Measurements from ENCODE around the gene VPS37C. TPM values are rescaled to one million over a fixed set of nuclear protein-coding genes. Genes with fewer than 3 reads are reported as not detected.

The VPS37C gene
- total RNA-seq, 1 experiment from 2014 or later, result 19.0 TPM

DNA sequence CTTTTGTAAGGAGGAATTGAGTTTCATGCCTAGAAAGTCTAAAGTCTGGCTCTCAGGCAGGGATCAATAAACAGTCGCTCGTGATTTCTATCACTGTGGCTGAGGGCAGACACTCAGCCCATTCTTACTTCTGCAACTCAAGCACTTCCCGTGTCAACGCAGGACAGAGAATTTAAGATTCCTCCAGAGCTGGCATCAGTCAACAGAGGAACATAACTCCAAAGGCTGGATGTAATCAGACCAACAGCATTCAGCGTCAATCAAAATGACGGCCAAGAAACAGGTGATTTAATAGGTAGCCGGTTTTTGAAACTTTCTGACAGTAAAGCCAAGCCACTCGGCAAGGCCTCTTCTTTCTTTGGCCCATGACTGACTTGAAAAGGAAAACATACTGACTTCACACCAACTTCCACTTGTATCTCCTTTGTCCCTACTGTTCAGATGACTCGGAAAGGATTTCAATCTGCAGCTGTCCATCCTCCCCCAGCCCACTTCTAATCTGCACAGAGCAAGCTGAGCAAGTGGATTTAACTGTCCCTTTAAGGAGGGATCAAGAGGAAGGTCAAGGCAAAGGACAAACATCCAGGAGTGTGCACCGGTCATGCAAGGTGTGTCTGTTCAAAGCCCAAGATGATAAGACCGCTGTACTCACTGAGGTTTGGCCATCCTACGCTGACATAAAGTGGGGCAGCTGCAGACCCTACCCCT lies 9.5 kb downstream of the VPS37C start:
- H2BK20ac ChIP-seq (ENCODE audit: low read depth, low read length, poor library complexity, severe bottlenecking), result no peak overlapping the region
- H3K79me1 ChIP-seq (ENCODE audit: insufficient read depth, low read depth, low read length, poor library complexity, severe bottlenecking), result peaks cover 3% of the 10 kb centered on the region
- H3K27ac Mint-ChIP-seq, result no peak overlapping the region; a peak in 2 of 7 replicates
- H3K23me2 ChIP-seq (ENCODE audit: insufficient read length, low read depth, low read length, poor library complexity, severe bottlenecking), result no peaks in the 10 kb centered on the region
- no peak overlapping the region for H3K9ac ChIP-seq (ENCODE audit: extremely low read depth, insufficient read length, low read length)
- H3K4me1 ChIP-seq (ENCODE audit: insufficient read depth, low read length), result no peaks in the 10 kb centered on the region
- no peak for DNase-seq
- no peak overlapping the region for H3K27ac ChIP-seq (ENCODE audit: insufficient read length, low read depth, low read length)
- H3K36me3 Mint-ChIP-seq (ENCODE audit: insufficient read depth in 1 of 3, low read depth in 3 of 3), result peaks cover 7 to 20% (median 17%) of the 10 kb centered on the region in 3 experiments
- no peak overlapping the region for H4K8ac ChIP-seq (replicated peaks; ENCODE audit: insufficient read length, low read depth, low read length)
- no peak overlapping the region for H2BK120ac ChIP-seq (ENCODE audit: low read depth, low read length, poor library complexity, severe bottlenecking)
- H3K4ac ChIP-seq (ENCODE audit: low read depth, low read length), result no peak overlapping the region
- no peak overlapping the region for H4K91ac ChIP-seq (ENCODE audit: insufficient read length, low read depth, low read length)
- no peaks in the 10 kb centered on the region for H3K27me3 Mint-ChIP-seq (ENCODE audit: low read depth)
- no peak overlapping the region for H2BK15ac ChIP-seq (ENCODE audit: low read depth, low read length)
- no peak overlapping the region for H2BK12ac ChIP-seq (ENCODE audit: insufficient read length, low read depth, low read length)
- H2BK5ac ChIP-seq (ENCODE audit: insufficient read length, low read length), result no peak overlapping the region
- H3K4me1 Mint-ChIP-seq, result peaks cover 53 to 65% of the 10 kb centered on the region in 2 experiments
- WGBS (ENCODE audit: extremely low coverage, insufficient read length, low lambda C conversion rate), result no CpG with 5 or more reads among the region's 12 CpGs
- peaks cover 3% of the 10 kb centered on the region; the same call in 1 of the 2 replicates for H3K79me2 ChIP-seq (ENCODE audit: insufficient read depth, low read length)
- H3K4me3 Mint-ChIP-seq, result no peak overlapping the region
- H4K20me1 ChIP-seq (ENCODE audit: control insufficient read depth, insufficient read depth, insufficient read length), result no peaks in the 10 kb centered on the region
- no peak overlapping the region for H2AK5ac ChIP-seq (ENCODE audit: insufficient read length, low read length)
- H4K5ac ChIP-seq (ENCODE audit: insufficient read length, low read depth, low read length), result no peak overlapping the region
- TF ChIP-seq, protein P1, sequence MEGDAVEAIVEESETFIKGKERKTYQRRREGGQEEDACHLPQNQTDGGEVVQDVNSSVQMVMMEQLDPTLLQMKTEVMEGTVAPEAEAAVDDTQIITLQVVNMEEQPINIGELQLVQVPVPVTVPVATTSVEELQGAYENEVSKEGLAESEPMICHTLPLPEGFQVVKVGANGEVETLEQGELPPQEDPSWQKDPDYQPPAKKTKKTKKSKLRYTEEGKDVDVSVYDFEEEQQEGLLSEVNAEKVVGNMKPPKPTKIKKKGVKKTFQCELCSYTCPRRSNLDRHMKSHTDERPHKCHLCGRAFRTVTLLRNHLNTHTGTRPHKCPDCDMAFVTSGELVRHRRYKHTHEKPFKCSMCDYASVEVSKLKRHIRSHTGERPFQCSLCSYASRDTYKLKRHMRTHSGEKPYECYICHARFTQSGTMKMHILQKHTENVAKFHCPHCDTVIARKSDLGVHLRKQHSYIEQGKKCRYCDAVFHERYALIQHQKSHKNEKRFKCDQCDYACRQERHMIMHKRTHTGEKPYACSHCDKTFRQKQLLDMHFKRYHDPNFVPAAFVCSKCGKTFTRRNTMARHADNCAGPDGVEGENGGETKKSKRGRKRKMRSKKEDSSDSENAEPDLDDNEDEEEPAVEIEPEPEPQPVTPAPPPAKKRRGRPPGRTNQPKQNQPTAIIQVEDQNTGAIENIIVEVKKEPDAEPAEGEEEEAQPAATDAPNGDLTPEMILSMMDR (conservative IDR thresholded peaks at IDR 0.05), result no peak
- no peak overlapping the region for H3K18ac ChIP-seq (ENCODE audit: insufficient read length, low read depth, low read length)
- no peak overlapping the region for H3K14ac ChIP-seq (ENCODE audit: insufficient read depth, low read length)
- H3K9me3 ChIP-seq (ENCODE audit: control insufficient read depth, low read depth, low read length), result no peaks in the 10 kb centered on the region
- H3K9me3 Mint-ChIP-seq, result peaks cover 3 to 11% of the 10 kb centered on the region in 2 experiments; a peak in 3 of 5 replicates
- H2AFZ ChIP-seq (ENCODE audit: low read length), result no peak overlapping the region
- no peak overlapping the region for H3K23ac ChIP-seq (ENCODE audit: insufficient read length, low read depth, low read length)
- H3K56ac ChIP-seq (ENCODE audit: insufficient read length, low read depth, low read length), result no peak overlapping the region
- no peak overlapping the region for H3K4me2 ChIP-seq (ENCODE audit: insufficient read depth, insufficient read length, low read length)
- no peak overlapping the region for H3T11ph ChIP-seq (ENCODE audit: low read length)
- no peaks in the 10 kb centered on the region for H3K27me3 ChIP-seq (ENCODE audit: insufficient read depth, low read length)
